Epithelial cell of proximal tubule (primary cell): ENCODE measurements around the gene KRAS. TPM values are rescaled to one million over a fixed set of nuclear protein-coding genes. Genes with fewer than 3 reads are reported as not detected.

Experiments
- DNase-seq: peaks from one replicate; pipeline ENCODE4 v3.0.0-alpha.2; 2011; ENCODE audit warnings: low read depth
- H3K4me3 ChIP-seq: 2 replicates; pipeline ENCODE4 v1.5.1; 2011; ENCODE audit warnings: low read depth, mild to moderate bottlenecking, low read length
- total RNA-seq: library from RNA; depleted of rRNA; stranded (reverse); fragments of >200 nt; gene quantifications from 2 replicates; pipeline ENCODE4 v1.2.3, GENCODE V29; 2015
- TF ChIP-seq, protein P1 (sequence below): conservative IDR thresholded peaks from 2 replicates; pipeline ENCODE4 v1.5.1; 2012; ENCODE audit warnings: low read depth, mild to moderate bottlenecking, low read length

The KRAS gene
- total RNA-seq, 1 donor from 2014 or later: 15.3 TPM

DNA sequence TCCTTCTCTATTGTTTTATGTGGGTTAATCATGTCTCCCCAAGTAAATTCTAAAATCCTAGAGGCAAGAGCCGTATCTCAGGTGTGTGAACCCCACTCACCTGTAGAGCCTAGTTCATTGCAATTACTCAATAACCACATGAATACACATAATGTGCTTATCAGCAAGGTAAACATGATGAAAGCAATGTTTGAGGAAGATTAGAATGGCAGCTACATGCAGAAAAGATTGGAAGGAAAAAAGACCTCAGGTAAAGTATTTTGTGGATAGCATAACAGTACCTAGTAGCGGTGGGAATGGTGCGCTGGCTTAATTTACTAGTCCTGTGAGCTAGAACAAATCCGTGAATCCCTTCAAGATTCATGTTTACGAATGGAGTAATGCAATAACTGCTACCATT lies 5.3 kb upstream of the KRAS start:
- no peak for DNase-seq
- TF ChIP-seq, protein P1, sequence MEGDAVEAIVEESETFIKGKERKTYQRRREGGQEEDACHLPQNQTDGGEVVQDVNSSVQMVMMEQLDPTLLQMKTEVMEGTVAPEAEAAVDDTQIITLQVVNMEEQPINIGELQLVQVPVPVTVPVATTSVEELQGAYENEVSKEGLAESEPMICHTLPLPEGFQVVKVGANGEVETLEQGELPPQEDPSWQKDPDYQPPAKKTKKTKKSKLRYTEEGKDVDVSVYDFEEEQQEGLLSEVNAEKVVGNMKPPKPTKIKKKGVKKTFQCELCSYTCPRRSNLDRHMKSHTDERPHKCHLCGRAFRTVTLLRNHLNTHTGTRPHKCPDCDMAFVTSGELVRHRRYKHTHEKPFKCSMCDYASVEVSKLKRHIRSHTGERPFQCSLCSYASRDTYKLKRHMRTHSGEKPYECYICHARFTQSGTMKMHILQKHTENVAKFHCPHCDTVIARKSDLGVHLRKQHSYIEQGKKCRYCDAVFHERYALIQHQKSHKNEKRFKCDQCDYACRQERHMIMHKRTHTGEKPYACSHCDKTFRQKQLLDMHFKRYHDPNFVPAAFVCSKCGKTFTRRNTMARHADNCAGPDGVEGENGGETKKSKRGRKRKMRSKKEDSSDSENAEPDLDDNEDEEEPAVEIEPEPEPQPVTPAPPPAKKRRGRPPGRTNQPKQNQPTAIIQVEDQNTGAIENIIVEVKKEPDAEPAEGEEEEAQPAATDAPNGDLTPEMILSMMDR: no peak

DNA sequence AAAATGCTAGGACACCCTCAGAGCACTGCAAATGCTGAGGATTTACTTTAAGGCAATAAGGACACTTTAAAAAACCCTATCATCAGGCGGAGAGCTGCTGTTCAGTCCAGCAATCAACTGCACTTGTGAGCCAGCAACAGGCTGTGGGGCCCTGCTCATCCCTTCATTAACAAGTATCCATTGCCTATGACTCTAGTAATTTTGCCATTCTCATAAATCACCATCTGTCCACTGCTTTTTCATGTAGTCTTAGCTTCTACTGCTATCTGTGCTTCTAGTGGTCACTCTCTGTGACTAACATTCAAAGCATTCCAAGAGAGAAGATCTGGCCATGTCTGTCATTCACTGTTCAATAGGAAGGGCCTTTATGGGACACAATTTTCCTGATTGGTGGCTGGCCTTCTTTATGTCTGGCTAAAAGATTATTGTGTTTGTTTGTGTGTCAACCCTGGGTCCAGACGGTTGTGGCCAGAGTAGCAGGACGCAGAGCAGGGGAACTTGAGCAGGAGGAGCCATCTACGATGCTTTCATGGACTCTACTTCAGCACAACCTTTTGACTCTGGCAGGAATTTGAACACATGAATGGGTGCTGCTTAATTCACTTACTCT lies 3.6 kb upstream of the KRAS start:
- DNase-seq: no peak
- TF ChIP-seq, protein P1: no peak
- no peak overlapping the region for H3K4me3 ChIP-seq

More for the DNA sequence above, 5.3 kb upstream of the KRAS start:
- H3K4me3 ChIP-seq: no peak overlapping the region

DNA sequence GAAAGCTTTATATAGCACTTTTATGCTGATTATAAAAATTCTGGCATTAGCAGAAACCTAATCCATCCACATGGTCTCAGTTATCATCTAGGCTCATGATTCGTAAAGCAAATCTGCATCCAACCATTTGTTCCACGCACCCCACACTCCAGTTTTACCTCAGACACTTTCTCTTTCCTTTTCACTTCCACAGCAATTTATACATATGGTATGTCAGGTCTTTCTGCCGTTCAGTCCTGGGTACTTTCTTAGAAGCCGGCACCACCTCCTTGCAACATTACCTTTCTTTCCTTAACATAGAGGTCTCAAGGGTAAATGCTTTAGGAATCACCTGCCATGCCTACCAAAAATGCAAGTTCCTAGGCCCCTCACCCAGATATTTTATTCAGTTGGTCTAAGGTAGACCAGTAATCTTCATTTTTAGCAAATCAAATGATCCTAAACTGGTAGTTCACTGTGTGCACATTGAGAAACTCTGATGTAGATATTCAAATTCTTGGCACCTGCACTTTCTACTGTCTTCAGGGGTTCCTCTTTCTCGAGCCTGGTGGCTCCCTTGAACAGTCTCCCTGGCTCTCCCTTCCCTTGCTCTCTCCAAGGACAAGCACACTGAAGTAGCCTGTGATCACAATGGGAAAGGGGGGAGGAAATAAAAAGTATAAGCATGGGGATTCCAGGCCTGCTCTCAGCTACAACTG lies 2.8 kb upstream of the KRAS start:
- DNase-seq: no peak
- TF ChIP-seq, protein P1: no peak
- no peak overlapping the region for H3K4me3 ChIP-seq

DNA sequence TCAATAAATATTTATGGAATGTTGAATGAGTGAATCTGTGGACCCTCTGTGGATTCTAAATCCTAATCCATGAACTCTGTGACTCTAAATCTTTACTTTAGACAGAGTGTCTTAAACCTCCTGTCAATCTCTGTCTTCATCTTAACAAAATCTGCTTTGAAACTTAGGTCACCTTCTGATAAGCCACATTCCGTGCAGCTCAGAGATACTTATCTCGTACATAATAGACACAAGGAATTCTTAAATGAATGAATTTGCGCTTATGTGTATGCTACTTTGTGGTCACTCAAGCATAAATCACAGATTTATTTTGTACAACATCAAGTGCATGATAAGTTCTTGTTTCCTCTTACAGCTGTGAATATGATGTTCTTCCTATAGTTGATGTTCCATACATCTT lies 2.2 kb upstream of the KRAS start:
- no peak for DNase-seq
- TF ChIP-seq, protein P1: no peak
- no peak overlapping the region for H3K4me3 ChIP-seq

DNA sequence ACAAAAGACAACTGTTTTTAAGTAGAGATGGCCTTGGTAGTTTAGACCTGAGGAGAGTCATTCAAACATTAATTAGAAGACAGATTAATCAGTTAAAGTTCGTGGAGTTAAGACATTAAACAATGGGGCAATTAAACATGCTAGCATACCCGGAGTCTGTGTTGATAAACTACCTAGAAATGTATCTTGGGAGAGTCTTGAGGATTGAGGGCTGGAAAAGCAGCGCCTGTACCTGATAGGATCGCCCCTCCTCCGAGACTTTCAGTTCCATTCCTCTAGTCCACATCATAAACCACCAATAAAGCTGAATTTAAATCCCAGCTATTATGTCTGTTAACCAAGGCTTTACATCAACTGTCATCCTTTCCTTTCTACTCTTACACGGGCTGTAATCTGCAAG lies 1.0 kb upstream of the KRAS start:
- peak overlapping the region; percentile 90 for H3K4me3 ChIP-seq

DNA sequence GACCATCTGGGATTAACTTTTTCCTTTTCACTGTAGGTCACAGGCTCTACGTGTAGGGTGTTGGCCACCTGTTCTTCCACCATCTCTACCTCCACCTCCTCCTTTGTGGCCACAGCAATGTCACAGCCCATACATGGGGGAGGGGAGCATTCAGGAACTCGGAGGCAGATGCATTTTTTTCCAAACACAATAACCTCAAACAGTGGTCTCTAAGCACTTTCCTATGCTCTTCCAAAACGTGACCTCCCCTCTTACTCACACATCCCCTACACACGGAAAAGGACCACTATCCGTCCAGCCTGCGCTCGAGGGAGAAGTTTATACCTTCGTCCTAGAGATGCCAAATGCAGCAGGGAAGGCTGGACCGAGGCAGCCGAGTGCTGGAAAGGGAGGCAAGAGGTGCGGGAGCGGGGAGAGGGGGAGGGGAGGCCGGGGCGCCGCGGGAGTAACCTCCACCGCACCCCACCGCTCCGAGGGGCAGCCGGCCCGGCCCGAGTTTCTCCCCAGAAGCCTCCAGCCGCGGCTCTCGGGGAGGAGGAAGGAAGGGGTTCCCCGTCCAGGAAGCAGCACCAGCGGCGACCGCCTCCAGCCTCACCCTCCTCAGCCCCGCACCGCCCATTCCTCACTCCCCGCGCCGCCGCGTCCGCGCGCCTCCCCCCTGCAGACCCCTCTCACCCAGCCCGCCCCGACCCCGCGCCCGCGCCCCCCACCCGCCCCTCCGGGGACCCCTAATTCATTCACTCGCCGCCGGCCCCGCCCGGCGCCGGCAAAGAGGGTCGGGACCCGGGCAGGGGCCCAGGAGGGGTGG lies 594 bp downstream of the KRAS start:
- H3K4me3 ChIP-seq: peak overlapping the region; percentile 90
- TF ChIP-seq, protein P1: no peak
- no peak for DNase-seq

More for the DNA sequence above, 1.0 kb upstream of the KRAS start:
- TF ChIP-seq, protein P1: no peak
- DNase-seq: no peak
